HG02840 (cell line): ENCODE data around the gene INF2.

Experiments used
- ATAC-seq: cut with Tn5 transposase; IDR thresholded peaks from one replicate; pipeline ENCODE4 v1.9.1; 2021; ENCODE audit warnings: mild to moderate bottlenecking, moderate library complexity, moderate number of reproducible peaks; ENCODE audit not compliant: unreplicated experiment, low FRiP score

Gene INF2

GRCh38 chr14:104700225-104700651 is 10.8 kb downstream of the INF2 start:
- ATAC-seq, result no peak

GRCh38 chr14:104700747-104701217 is 11.4 kb downstream of the INF2 start:
- ATAC-seq, result no peak

GRCh38 chr14:104701383-104702076 is 12.1 kb downstream of the INF2 start:
- no peak for ATAC-seq

GRCh38 chr14:104702106-104702505 is 12.7 kb downstream of the INF2 start:
- no peak for ATAC-seq

GRCh38 chr14:104702673-104703072 is 13.3 kb downstream of the INF2 start:
- ATAC-seq, result no peak

GRCh38 chr14:104703269-104703668 is 13.9 kb downstream of the INF2 start:
- no peak for ATAC-seq

- no peak for ATAC-seq
Measured at GRCh38 chr14:104704252-104704651, 14.8 kb downstream of the INF2 start.

- ATAC-seq, result no peak
Measured at GRCh38 chr14:104705340-104706047, 16.1 kb downstream of the INF2 start.

GRCh38 chr14:104706733-104707607 is 17.6 kb downstream of the INF2 start:
- ATAC-seq, result no peak

- ATAC-seq, result no peak
Measured at GRCh38 chr14:104707608-104708595, 18.5 kb downstream of the INF2 start.

- no peak for ATAC-seq
Measured at GRCh38 chr14:104708606-104709268, 19.3 kb downstream of the INF2 start.

- no peak for ATAC-seq
Measured at GRCh38 chr14:104709387-104710039, 20.1 kb downstream of the INF2 start.

GRCh38 chr14:104710071-104710735 is 20.8 kb downstream of the INF2 start:
- no peak for ATAC-seq

- ATAC-seq, result no peak
Measured at GRCh38 chr14:104712881-104713734, 23.7 kb downstream of the INF2 start.

GRCh38 chr14:104714066-104714465 is 24.6 kb downstream of the INF2 start:
- no peak for ATAC-seq

GRCh38 chr14:104714681-104715080 is 25.3 kb downstream of the INF2 start:
- ATAC-seq, result no peak

- ATAC-seq, result no peak
Measured at GRCh38 chr14:104715416-104715815, 26.0 kb downstream of the INF2 start.
